Activated gamma-delta T cell treated with anti-CD3 and anti-CD28 coated beads, Interleukin-2, amount 50 U/mL, for 16 hours (primary cell): ENCODE measurements around the gene DIP2A.
A peak's percentile ranks its signal among the peaks of the same experiment; 100 is the strongest.

ENCODE experiments used
- DNase-seq: peaks from one replicate; pipeline ENCODE4 v3.0.0-alpha.2; 2020; ENCODE audit warnings: low read depth

Gene DIP2A

DNA sequence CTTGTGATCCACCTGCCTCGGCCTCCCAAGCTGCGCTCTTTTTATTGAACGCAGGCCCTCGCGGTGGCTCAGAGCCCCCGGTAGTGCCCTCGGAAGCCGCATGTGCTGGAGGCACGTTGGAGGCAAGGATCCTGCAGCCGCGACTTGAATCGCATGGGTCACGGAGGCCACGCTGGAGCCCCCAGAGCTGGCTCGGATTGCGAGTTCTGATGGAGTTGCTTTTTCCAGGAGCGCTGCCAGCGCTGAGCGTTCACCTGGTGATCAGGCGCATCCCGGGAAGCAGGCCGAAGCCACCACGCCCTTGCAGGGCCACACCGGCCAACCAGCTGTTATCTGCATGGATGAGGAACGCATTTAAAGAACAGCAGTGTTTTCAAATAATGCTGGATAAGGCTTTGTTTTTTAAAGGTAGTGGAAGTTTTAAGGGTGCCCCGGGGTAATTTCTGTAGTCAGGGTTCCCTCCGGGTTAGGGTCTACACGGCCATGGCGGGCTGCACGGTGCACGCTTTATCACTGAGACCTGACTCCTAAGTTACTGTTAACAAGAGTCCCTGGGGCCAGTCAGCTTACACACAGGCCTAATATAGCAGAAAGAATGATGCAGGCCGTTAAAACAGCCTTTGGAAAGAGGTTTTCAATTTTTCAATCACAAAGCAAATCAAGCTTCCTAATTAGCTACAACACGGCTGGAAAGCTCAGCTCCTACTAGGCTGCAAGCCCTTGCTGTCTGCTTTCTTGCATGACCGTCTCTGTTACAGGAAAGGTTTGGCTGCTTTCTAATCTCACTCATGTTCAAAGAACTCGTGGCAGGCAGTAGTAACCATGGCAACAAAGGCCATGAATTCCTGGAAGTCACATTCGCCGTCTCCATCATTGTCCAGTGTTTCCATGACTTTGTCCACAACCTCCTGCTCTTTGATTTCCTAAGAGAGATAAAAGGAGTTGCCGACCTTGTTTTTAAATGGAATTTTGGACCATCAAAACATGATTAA lies 140.2 kb downstream of the DIP2A start:
- DNase-seq = no peak

DNA sequence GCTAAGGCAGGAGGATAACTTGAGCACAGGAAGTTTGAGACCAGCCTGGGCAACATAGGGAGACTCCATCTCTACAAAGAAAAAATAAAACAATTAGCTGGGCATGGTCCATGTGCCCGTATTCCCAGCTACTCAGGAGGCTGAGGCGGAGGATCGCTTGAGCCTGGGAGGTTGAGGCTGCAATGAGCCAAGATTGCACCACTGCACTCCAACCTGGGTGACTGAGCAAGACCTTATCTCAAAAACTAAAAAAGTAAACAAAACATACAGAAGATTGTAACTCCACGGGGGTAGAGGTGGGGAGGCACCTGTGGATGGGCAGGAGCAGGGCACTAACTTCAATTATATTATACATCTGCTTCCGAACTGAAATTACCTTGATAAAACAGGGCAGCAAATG lies 141.6 kb downstream of the DIP2A start:
- no peak for DNase-seq

DNA sequence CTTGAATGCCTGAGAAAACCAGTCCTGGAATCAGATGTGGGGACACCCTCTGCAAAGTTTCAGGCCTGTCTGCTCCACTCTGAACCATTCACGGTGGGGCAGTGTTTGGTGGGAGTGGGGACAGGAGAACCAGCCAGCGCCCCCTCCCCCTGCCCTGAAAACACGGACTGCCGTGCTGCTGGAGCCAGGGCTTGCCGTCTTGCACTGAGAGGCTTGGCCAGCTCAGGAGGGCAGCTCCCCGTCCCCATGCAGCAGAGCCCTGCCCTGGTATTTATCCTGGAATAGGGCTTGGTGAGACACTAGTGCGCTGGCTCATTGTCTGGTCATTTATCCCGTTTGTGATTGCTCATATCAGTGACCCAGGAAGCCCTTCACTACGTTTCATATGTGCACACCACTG lies 142.3 kb downstream of the DIP2A start:
- no peak for DNase-seq

- DNase-seq = no peak
Measured at GRCh38 chr21:46603228-46603627, 144.5 kb downstream of the DIP2A start.

- no peak for DNase-seq
Measured at GRCh38 chr21:46604329-46604974, 145.8 kb downstream of the DIP2A start.

DNA sequence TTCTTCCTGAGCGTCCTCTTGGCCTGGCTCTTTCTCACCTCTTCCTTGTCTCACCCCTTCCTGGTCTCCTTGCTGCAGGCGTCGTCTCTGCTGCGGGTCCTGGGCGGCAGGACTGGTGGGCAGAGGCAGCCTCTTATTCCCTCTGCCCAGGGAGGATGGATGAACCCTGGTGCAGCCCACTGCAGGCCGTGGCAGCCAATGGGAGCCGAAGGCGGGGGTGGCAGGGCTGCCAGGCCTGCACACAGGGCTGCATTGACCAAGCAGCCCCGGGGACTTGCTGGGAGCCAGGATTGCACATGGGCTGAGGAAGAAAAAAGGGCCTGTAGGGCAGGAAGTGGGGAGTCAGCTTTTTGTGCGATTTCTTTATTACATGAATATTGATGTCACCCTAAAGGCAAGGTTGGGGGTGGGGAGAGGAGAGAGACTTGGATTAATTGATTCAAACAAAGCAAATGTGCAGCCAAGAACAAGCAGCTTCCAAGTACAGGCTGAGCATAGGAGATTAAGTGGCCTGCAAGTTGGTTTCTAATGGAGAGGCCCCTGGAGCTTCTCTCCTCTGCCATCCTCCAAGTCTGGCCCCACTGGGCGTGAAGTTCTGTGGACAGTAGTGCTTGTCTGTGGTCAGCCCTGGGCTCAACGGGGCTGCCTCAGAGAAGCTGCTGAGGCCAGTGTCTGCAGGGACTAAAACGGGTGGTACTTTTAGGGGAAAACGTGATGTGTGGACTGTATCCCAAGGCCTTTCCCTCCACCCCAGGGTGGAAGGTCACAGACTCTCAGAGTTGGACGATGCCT lies 146.5 kb downstream of the DIP2A start, which contains the start of gene S100B:
S100B (minus strand) TSS at position 108 of the 792 bp plus-strand sequence. CDS start 2,667 bp downstream, outside the sequence.
- no peak for DNase-seq

GRCh38 chr21:46605767-46606426 lies 147.2 kb downstream of the DIP2A start:
- peak; percentile 36 for DNase-seq

DNA sequence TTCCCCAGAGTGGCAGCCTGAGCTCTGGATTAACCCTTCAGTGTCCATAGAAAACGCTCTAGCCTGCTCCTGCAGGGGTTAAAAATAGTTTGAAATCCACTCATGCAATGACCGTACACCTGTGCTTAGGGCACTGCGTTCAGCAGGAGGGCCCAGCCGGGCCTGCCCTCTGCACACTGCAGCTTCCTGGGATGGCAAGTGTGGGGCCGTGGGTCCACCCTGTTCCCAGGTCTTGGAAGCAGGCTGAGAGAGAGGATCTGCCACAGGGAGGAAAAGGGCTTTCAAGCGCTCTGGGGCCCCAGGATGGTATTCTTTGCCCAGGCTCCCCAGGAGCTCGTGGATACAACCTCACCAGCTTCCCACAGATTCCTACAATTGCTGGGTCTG lies 147.7 kb downstream of the DIP2A start:
- DNase-seq = no peak

- DNase-seq = no peak
Measured at GRCh38 chr21:46607636-46608035, 148.9 kb downstream of the DIP2A start.

- DNase-seq = no peak
Measured at GRCh38 chr21:46608672-46609111, 150.0 kb downstream of the DIP2A start.

- no peak for DNase-seq
Measured at GRCh38 chr21:46610018-46610701, 151.5 kb downstream of the DIP2A start.

DNA sequence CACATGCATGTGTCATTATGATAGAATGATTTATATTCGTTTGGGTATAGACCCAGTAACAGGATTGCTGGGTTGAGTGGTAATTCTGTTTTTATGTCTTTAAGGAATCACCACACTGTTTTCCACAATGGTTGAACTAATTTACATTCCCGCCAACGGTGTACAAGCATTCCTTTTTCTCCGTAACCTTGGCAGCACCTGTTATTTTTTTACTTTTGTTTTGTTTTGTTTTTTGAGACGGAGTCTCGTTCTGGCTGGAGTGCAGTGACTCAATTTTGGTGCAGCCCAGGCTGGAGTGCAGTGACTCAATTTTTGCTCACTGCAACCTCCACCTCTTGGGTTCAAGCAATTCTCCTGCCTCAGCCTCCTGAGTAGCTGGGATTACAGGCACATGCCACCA lies 154.7 kb downstream of the DIP2A start:
- no peak for DNase-seq

DNA sequence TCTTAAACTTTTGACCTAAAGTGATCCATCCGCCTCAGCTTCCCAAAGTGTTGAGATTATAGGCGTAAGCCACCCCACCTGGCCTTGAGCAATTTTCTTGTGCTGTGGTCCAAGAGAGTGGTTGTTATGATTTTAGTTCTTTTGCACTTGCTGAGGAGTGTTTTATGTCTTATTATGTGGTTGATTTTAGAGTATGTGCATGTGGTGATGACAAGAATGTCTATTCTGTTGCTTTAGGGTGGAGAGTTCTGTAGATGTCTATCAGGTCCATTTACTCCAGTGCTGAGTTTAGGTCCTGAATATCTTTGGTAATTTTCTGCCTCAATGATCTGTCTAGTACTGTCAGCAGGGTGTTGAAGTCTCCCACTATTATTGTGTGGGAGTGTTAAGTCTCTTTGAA lies 157.4 kb downstream of the DIP2A start:
- DNase-seq = no peak

DNA sequence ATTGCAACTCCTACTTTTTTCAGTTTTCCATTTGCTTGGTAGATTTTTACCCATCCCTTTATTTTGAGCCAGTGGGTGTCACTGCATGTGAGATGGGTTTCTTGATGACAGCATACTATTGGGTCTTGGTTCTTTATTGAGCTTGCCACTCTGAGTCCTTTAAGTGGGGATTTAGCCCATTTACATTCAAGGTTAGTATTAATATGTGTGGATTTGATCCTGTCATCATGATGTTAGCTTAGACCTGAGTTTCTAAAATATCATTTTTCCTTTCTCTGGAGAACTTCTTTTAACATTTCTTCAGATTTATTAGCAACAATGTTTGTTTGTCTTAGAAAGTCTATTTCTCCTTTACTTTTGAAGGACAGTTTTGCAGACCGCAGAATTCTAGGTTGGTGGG lies 158.0 kb downstream of the DIP2A start:
- DNase-seq = no peak

DNA sequence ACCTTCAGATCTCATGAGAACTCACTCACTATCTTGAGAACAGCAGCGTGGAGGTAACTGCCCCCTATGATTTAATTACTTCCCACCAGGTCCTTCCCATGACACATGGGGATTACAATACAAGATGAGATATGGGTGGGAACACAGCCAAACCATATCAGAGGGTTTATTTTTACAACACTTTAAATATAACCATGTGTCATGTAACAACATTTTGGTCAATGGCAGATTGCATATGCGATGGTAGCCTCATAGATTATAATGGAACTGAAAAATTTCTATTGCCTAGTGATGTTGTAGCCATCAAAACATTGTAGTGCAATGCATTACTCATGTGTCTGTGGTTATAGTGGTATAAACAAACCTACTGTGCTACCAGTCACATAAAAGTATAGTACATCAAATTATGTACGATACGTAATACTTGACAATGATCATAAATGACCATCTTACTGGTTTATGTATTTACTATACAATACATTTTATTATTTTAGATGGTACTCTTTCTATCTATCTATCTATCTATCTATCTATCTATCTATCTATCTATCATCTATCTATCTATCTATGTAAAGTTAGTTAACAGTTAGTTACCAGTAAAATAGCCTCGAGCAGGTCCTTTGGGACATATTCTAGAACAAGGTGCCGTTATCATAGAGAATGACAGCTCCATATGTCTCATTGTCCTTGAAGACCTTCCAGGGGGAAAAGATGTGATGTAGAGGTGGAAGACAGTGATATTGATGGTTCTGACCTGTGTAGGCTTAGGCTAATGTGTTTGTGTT lies 158.8 kb downstream of the DIP2A start:
- no peak for DNase-seq

DNA sequence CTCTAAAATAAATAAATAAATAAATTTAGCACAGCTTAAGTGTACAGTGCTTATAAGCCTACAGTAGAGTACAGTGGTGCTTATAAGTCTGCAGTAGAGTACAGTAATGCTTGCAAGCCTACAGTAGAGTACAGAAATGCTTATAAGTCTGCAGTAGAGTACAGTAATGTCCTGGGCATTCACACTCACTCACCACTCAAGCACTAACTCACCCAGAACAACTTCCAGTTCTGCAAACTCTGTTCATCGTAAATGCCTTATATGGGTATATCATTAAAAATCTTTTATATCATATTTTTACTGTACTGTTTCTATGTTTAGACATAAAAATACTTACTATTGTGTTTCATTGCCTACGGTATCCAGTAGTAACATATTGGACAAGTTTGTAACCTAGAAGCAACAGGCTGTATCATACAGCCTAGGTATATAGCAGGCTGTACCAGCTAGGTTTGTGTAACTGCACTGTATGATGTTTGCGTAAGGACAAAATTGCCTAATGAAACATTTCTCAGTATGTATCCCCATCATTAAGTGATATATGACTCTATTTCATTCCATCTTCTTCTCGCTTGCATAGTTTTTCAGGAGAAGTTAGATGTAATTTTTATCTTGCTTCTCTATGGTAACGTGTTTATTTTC lies 160.2 kb downstream of the DIP2A start:
- DNase-seq = no peak
